ENCODE measurements around the gene TOMT. TPM values are rescaled to one million over a fixed set of nuclear protein-coding genes. Genes with fewer than 3 reads are reported as not detected.
A peak's percentile ranks its signal among the peaks of the same experiment; 100 is the strongest.

The TOMT gene
- total RNA-seq, 1 experiment from 2014 or later: 0.14 TPM

DNA sequence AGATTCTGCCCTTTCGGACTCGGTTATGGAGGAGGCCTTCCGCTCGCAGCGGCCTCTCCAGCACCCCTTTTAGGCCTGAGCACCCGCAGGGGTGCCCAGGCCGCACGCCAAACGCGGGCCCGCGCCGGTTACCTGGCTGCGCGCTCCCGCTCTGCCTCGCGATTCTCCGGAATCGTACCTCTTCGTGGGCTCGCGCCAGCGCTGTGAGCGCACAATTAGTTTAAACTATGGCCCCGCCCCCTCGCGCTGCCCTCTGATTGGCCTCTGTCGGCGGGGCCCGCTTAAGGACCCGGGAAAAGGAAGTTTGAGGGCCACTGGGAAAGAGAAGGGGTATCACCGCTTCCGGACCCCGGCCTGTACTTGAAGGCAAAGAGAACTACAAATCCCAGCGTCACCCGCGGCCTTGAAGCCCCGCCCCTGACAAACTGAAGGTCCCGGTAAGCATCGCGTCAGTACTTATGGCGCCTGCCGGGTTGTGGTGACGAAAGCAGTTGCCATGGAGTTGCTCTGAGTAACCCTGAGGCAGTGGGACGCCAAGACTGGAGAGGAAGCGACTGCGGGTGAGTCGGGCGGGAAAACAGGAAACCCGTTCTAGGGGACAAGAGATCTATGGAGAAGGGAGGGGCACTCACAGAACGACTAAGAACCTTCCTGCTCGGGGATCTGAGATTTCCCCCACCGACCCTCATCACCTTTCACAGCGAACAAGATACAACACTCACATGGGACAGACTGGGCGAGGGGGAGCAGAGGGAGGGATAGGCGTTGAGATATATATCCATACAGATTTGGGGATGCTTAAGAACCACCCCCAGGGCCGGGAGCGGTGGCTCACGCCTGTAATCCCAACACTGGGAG lies 25.2 kb upstream of the TOMT start, which contains the start of the genes LRRC51 and NUMA1:
Gene LRRC51 (plus strand): TSS at position 525 of the 858 bp plus-strand sequence. CDS start 8,234 bp downstream, outside the sequence.
Gene NUMA1 (minus strand): TSS at position 217 of the 858 bp plus-strand sequence. CDS start 44,599 bp downstream, outside the sequence.
- no peaks in the 10 kb centered on the region for H3K36me3 ChIP-seq (replicated peaks; ENCODE audit: control insufficient read depth, insufficient read depth, low read length)
- no peaks in the 10 kb centered on the region for H3K27me3 ChIP-seq (ENCODE audit: control insufficient read depth, insufficient read depth, low read length)
- peak; percentile 93 for DNase-seq
- peak within 1 kb of the TSS; percentile 76 for H3K4me3 ChIP-seq (ENCODE audit: insufficient read depth, low read depth, low read length)

DNA sequence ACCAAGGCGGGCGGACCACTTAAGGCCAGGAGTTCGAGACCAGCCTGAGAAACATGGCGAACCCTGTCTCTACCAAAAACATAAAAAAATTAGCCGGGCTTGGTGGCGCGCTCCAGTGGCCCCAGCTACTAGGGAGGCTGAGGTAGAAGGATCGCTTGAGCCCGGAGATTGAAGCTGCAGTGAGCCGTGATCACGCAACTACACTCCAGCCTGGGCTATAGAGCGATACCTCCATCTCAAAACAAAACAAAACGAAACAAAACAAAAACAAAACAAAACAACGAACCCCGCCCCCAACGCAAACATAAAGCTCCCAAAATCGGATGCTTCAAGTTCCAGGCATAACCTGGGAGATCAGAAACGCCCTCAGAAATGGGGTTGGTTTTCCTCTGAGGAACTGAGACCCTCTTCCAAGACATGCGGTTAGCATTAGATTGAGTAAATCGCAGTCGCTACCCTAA lies 24.5 kb upstream of the TOMT start:
- no peaks in the 10 kb centered on the region for H3K27me3 ChIP-seq (ENCODE audit: control insufficient read depth, insufficient read depth, low read length)
- DNase-seq: no peak
- peak overlapping the region; percentile 45 for H3K4me3 ChIP-seq (ENCODE audit: insufficient read depth, low read depth, low read length)
- no peaks in the 10 kb centered on the region for H3K36me3 ChIP-seq (replicated peaks; ENCODE audit: control insufficient read depth, insufficient read depth, low read length)

DNA sequence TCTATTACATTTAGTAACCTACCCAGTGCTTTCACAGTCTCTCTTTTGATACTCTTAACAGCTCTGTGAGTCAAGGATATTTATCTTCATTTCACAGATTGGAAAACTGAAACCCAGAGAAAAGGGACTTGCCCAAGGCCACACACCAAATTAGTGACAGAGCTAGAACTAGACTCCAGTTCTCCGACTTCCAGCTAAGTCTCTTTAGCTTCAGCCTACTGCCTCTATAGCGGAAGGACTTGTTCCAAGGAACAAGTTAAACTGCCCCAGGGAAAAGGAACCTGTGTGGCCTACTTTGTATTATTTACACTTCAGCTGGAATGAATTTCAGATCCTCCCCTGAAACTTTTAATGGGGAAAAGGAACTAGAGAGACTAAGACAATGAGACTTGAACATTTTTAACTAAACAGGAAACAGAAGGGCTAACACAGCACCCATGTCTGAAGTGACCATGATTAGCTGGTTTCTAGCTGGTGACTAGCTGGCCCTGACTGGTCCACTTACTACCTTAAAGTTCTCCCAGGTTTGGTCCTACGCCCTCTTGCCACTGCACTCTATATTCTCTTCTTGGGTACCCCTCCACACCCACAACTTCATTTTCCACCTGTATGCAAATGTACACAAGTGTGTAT lies 23.8 kb upstream of the TOMT start:
- H3K4me3 ChIP-seq (ENCODE audit: insufficient read depth, low read depth, low read length): no peak overlapping the region
- no peaks in the 10 kb centered on the region for H3K27me3 ChIP-seq (ENCODE audit: control insufficient read depth, insufficient read depth, low read length)
- DNase-seq: no peak
- no peaks in the 10 kb centered on the region for H3K36me3 ChIP-seq (replicated peaks; ENCODE audit: control insufficient read depth, insufficient read depth, low read length)

DNA sequence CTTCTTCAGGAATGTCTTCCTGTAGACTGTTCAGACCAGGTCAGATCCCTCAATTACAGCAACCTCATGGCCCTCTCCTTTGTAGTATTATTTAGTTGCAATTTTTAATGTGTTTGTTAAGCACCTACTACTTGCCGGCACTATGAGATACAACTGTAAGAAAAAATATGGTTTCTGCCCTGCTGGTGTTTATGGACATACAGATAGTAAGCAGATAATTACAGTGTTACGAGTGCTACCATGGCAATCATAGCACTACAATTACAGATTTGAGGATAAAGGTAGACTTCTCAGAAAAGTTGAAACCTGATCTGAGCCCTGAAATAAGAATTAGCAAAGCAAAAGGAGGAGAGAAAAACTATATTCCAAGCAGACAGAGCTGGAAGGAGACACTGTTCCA lies 22.3 kb upstream of the TOMT start:
- no peak for DNase-seq
- Histone ChIP-seq H3K4me3 (ENCODE audit: insufficient read depth, low read depth, low read length) (no peak overlapping the region), H3K36me3 (replicated peaks; ENCODE audit: control insufficient read depth, insufficient read depth, low read length) (no peaks in the 10 kb centered on the region), H3K27me3 (ENCODE audit: control insufficient read depth, insufficient read depth, low read length) (no peaks in the 10 kb centered on the region)

DNA sequence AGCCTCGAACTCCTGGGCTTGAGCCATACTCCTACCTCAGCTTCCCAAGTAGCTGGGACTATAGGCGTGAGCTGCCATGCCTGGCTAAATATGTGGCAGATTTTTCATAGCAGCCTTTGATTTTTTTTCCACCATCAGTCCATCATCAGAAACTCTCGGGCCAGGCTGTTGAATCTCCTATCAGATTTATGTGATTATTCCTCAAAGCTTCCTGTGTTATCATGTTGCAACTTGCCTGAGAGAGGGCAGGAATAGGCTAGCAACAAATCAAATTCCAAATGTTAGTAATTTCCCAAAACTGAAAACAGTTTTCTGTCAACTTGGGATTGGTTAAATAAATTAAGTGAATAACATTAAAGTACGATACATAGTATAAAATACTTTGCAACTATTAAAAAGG lies 21.6 kb upstream of the TOMT start:
- Histone ChIP-seq H3K36me3 (replicated peaks; ENCODE audit: control insufficient read depth, insufficient read depth, low read length) (no peaks in the 10 kb centered on the region), H3K27me3 (ENCODE audit: control insufficient read depth, insufficient read depth, low read length) (no peaks in the 10 kb centered on the region), H3K4me3 (ENCODE audit: insufficient read depth, low read depth, low read length) (no peak overlapping the region)
- DNase-seq: no peak

DNA sequence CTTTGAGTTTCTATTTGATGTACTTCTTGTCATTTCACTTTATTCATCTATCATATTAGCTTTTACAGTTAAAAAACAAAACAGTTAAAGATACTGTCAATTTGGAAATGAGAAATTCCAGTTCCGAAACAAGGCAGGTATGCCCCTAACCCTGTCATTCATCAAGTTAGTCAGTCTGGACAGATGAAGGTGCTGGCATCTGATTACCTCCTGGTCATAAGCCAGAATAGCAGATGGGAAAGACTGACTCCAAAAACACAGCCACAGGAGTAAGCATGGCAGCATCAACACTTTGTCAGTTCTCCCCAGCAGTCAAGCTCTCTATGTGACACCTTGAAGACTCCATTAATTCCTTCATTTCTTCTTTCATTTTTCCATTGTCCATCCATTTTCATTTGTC lies 20.8 kb upstream of the TOMT start:
- no peak overlapping the region for H3K4me3 ChIP-seq (ENCODE audit: insufficient read depth, low read depth, low read length)
- H3K27me3 ChIP-seq (ENCODE audit: control insufficient read depth, insufficient read depth, low read length): no peaks in the 10 kb centered on the region
- no peak for DNase-seq

DNA sequence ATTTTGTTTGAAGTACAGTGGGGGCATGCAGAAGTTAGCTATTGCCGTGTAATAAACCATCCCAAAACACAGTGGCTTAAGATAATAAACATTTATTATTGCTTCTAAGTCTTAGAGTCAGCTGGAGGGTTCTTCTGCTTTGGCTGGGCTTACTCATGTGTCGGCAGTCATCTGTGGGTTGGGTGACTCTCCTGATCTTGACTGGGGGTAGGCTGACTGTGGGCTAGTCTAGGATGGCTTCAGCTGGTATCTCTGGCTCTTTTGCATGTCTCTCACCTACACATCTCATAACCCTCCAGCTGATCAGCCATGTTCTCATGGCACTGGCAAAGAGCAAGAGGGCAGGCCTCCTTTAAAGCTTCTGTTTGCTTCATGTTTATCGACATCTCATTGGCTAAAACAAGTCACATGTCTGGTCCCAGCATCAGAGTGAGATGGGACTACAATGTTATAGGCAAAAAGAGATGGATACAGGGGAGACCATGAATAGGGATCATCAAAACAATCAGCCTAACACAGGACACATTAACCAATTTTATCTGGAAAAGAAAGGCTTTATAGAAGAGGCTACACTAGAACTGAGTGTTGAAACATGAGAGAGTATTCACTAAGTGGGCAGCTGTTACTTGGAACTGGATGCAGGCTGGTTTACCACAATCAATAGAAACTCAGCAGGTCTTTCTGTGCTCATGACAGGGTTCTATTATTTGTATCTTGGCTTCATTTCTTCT lies 19.9 kb upstream of the TOMT start:
- H3K27me3 ChIP-seq (ENCODE audit: control insufficient read depth, insufficient read depth, low read length): no peaks in the 10 kb centered on the region
- no peak overlapping the region for H3K4me3 ChIP-seq (ENCODE audit: insufficient read depth, low read depth, low read length)
- DNase-seq: no peak
- no peaks in the 10 kb centered on the region for H3K36me3 ChIP-seq (replicated peaks; ENCODE audit: control insufficient read depth, insufficient read depth, low read length)

More for the DNA sequence above, 20.8 kb upstream of the TOMT start:
- H3K36me3 ChIP-seq (replicated peaks; ENCODE audit: control insufficient read depth, insufficient read depth, low read length): no peaks in the 10 kb centered on the region

DNA sequence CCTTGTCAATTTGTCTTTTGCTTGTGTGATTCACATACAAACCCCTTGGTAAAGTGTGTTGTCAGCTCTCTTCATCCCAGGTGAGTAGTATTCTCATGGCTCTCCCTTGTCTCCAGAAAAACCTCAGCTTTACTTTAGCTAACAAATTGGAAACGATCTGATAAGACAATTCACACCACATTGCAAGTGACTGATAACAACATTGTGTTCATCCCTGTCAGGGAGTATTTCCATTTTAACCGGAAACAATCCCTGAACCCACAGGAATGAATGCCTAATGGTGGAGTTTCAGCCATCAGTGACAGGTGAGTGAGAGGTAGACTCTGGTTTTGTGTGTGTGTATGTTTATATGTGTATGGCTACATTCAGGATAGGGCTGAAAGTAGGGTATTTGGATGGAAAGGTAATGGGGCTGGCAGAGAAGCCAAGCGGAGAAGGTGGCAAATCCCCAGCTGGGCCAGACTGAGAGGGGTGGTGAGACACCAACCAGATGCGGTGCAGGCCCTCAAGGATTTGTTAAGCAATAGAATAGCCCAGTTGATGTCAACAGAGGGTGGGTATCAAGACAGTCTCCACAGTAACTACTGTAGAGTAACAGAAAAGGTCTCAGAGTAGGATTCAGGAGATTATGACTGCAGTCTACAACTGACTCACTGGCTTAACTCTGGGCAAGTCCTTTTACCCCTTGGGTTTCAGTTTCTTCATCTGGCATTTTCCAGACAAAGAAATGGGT lies 17.5 kb upstream of the TOMT start:
- no peak for DNase-seq
- H3K4me3 ChIP-seq (ENCODE audit: insufficient read depth, low read depth, low read length): no peak overlapping the region

DNA sequence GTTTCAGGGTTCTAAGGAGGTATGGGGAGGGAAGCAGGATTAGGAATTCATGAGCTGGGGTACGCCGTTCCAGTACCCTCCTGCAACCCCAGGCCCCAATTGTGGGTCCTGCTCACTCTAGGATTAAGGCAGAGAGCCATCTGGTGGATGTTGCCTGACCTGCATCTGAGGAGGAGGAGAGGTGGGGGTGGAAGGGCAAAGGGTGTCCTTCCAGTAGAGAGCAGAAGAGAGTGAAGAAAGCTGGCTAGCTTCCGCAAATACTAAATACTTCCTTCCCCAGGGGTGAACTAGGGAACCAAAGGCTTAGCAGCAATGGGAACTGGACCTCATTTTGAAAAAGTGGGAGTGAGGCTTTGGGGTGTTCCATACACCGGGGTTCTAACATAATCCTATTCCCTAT lies 14.4 kb upstream of the TOMT start:
- Histone ChIP-seq H3K4me3 (ENCODE audit: insufficient read depth, low read depth, low read length) (no peak overlapping the region), H3K36me3 (replicated peaks; ENCODE audit: control insufficient read depth, insufficient read depth, low read length) (peaks cover 7% of the 10 kb centered on the region), H3K27me3 (ENCODE audit: control insufficient read depth, insufficient read depth, low read length) (no peaks in the 10 kb centered on the region)
- peak; percentile 88 for DNase-seq

More for the DNA sequence above, 17.5 kb upstream of the TOMT start:
- H3K36me3 ChIP-seq (replicated peaks; ENCODE audit: control insufficient read depth, insufficient read depth, low read length): no peaks in the 10 kb centered on the region; the same call in 1 of the 2 replicates
- H3K27me3 ChIP-seq (ENCODE audit: control insufficient read depth, insufficient read depth, low read length): no peaks in the 10 kb centered on the region

DNA sequence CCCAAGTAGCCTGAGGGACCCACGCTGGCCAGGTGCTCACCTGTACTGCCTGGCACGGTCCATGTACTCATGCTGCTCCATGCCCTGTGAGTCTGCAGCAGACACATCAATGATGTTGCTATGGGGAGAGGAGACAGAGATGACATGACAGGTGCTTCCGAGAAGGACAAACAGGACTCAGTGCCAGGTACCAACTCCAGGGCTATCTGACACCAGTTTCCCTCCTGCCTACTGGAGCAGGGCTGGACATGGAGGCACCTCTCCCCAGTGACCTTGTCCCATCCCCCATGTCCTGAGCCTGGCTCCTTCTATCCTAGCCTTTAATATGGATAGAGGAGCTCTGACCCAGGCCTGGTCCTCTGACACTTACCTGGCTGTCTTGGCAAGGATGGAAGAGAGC lies 7.0 kb upstream of the TOMT start:
- DNase-seq: no peak
- H3K36me3 ChIP-seq (replicated peaks; ENCODE audit: control insufficient read depth, insufficient read depth, low read length): peaks cover 28% of the 10 kb centered on the region
- no peak overlapping the region for H3K4me3 ChIP-seq (ENCODE audit: insufficient read depth, low read depth, low read length)
- H3K27me3 ChIP-seq (ENCODE audit: control insufficient read depth, insufficient read depth, low read length): no peaks in the 10 kb centered on the region

DNA sequence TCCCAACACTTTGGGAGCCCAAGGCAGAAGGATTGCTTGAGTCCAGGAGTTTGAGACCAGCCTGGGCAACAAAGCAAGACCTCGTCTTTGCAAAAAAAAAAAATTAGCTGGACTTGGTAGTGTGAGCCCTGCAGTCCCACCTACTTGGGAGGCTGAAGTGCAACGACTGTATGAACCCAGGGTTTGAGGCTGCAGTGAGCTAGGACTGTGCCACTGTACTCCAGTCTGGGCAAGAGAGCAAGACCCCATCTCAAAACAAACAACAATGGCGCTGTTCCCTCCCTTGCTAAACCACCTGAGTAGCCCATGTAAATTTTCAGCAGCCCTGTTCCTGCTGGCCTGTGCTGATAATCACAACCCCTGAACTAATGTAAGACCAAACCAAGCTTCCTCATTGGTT lies 5.7 kb upstream of the TOMT start:
- no peak for DNase-seq
- Histone ChIP-seq H3K4me3 (ENCODE audit: insufficient read depth, low read depth, low read length) (no peak overlapping the region), H3K27me3 (ENCODE audit: control insufficient read depth, insufficient read depth, low read length) (no peaks in the 10 kb centered on the region; the same call in 1 of the 2 replicates), H3K36me3 (replicated peaks; ENCODE audit: control insufficient read depth, insufficient read depth, low read length) (peaks cover 25% of the 10 kb centered on the region)

DNA sequence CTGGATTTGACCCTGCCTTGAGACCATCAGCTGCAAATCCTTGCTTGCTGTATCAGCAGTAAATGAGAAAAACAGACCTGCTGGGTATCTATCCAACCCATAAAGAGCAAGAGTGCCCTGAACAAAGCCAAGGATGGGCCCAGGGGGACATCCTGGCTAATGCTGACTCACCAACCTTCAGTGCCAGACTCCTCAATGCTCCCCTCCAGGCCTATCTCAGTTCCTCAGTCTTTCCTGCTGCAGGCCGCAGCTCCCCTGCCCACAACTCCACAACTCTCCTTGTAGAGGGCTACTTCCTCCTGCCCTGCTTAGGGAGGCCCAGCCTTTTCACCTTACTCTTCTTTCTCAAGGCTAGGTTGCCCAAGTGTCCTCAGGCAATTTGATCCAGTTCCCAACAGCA lies 5.3 kb upstream of the TOMT start:
- no peak for DNase-seq
- Histone ChIP-seq H3K36me3 (replicated peaks; ENCODE audit: control insufficient read depth, insufficient read depth, low read length) (peaks cover 23% of the 10 kb centered on the region), H3K27me3 (ENCODE audit: control insufficient read depth, insufficient read depth, low read length) (no peaks in the 10 kb centered on the region; the same call in 1 of the 2 replicates), H3K4me3 (ENCODE audit: insufficient read depth, low read depth, low read length) (no peak overlapping the region)

DNA sequence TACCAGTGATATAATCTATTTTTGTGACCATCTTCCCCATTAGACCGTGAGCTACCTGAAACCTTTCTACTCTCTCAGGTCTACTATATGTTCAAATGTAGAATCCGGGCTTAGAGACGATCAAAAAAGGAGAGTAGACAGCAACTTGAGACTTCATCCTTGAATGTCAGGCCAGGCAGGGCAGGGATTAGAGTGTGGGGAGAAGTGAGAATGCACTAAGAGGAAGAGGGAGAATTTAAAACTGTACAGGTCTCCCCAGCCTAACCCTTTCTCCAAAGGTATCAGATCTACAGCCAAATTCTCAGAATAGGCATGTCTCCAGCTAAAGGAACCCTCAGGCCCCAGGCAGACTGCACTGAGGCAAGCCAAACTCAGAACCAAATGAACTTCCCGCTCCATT lies 3.6 kb upstream of the TOMT start:
- Histone ChIP-seq H3K4me3 (ENCODE audit: insufficient read depth, low read depth, low read length) (peak overlapping the region; percentile 93), H3K36me3 (replicated peaks; ENCODE audit: control insufficient read depth, insufficient read depth, low read length) (peaks cover 20% of the 10 kb centered on the region), H3K27me3 (ENCODE audit: control insufficient read depth, insufficient read depth, low read length) (no peaks in the 10 kb centered on the region; the same call in 1 of the 2 replicates)
- DNase-seq: no peak

DNA sequence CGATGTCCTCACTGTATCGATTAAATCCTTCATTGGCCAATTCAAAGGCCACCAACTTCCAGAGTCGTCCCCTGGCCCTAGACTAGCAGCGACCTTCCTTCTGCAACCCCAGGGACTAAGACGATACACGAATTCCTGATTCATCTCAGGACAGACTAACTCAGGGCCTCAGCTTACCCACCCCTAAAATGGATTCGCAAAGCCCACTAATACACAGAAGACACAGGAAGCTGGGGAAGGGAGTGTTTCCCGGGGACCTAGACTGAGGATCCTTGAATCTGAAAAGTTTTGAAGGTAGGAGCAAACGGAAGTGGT lies 3.1 kb upstream of the TOMT start:
- H3K36me3 ChIP-seq (replicated peaks; ENCODE audit: control insufficient read depth, insufficient read depth, low read length): peaks cover 19% of the 10 kb centered on the region
- no peaks in the 10 kb centered on the region; the same call in 1 of the 2 replicates for H3K27me3 ChIP-seq (ENCODE audit: control insufficient read depth, insufficient read depth, low read length)
- no peak for DNase-seq
- H3K4me3 ChIP-seq (ENCODE audit: insufficient read depth, low read depth, low read length): peak overlapping the region; percentile 93
